ENCODE measurements around the gene DENND1A.

GRCh38 chr9:123652416-123652815 is 277.5 kb downstream of the DENND1A start:
- TF ChIP-seq CTCF (IDR thresholded peaks at IDR 0.05; ENCODE audit: insufficient read depth, low read length, poor library complexity, severe bottlenecking) (no peak), EZH2phosphoT487 (conservative IDR thresholded peaks at IDR 0.05; ENCODE audit: low read length) (no peak)

All from SU-DHL-6 (cell line).